ENCODE measurements around the gene CAND1. TPM values are rescaled to one million over a fixed set of nuclear protein-coding genes. Genes with fewer than 3 reads are reported as not detected.

The CAND1 gene
- total RNA-seq, 1 experiment from 2014 or later = 236 TPM

DNA sequence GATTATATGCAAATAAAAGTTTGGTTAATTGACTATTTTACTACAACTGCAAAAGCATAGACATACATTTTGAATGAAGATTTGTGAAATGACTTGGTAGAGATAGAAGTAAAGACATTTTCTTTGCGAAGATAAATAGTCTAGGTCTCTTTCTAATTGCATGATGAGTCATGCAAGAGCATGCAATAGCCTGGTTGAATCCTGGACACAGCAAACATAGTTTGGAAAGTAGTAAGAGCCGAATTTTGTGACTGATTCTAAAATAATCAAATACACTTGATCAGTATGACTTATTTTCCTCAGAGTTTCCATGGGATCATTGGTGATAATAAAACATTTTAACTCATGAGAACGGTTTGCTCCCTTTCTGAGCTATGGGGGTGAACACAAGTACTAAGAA is 27.7 kb upstream of the CAND1 start:
- ChIA-PET POLR2A (no interaction called here), CTCF (interaction anchor here (1.2 kb wide), 1 partner anchor 113 kb away, joined by 3 read pairs; no protein-coding TSS in a partner anchor)
- Mint-ChIP-seq H3K27me3 (ENCODE audit: low read depth) (no peaks in the 10 kb centered on the region), H3K9me3 (no peaks in the 10 kb centered on the region), H3K4me3 (no peak overlapping the region), H3K27ac (no peak overlapping the region), H3K36me3 (no peaks in the 10 kb centered on the region), H3K4me1 (peaks cover 8% of the 10 kb centered on the region)
- ATAC-seq (no peak), DNase-seq (ENCODE audit: low spot score) (no peak)
- TF ChIP-seq, protein P1, sequence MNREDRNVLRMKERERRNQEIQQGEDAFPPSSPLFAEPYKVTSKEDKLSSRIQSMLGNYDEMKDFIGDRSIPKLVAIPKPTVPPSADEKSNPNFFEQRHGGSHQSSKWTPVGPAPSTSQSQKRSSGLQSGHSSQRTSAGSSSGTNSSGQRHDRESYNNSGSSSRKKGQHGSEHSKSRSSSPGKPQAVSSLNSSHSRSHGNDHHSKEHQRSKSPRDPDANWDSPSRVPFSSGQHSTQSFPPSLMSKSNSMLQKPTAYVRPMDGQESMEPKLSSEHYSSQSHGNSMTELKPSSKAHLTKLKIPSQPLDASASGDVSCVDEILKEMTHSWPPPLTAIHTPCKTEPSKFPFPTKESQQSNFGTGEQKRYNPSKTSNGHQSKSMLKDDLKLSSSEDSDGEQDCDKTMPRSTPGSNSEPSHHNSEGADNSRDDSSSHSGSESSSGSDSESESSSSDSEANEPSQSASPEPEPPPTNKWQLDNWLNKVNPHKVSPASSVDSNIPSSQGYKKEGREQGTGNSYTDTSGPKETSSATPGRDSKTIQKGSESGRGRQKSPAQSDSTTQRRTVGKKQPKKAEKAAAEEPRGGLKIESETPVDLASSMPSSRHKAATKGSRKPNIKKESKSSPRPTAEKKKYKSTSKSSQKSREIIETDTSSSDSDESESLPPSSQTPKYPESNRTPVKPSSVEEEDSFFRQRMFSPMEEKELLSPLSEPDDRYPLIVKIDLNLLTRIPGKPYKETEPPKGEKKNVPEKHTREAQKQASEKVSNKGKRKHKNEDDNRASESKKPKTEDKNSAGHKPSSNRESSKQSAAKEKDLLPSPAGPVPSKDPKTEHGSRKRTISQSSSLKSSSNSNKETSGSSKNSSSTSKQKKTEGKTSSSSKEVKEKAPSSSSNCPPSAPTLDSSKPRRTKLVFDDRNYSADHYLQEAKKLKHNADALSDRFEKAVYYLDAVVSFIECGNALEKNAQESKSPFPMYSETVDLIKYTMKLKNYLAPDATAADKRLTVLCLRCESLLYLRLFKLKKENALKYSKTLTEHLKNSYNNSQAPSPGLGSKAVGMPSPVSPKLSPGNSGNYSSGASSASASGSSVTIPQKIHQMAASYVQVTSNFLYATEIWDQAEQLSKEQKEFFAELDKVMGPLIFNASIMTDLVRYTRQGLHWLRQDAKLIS (CRISPR knock-in tag; IDR thresholded peaks at IDR 0.05; ENCODE audit: borderline replicate concordance) = no peak
- TF ChIP-seq CREB1 (CRISPR knock-in tag; IDR thresholded peaks at IDR 0.05) (no peak), PRRX2 (CRISPR knock-in tag; IDR thresholded peaks at IDR 0.05) (no peak), ZNF232 (CRISPR knock-in tag; IDR thresholded peaks at IDR 0.05) (no peak), ZBTB21 (CRISPR knock-in tag; IDR thresholded peaks at IDR 0.05; ENCODE audit: borderline replicate concordance) (no peak)
- TF ChIP-seq, protein P2, sequence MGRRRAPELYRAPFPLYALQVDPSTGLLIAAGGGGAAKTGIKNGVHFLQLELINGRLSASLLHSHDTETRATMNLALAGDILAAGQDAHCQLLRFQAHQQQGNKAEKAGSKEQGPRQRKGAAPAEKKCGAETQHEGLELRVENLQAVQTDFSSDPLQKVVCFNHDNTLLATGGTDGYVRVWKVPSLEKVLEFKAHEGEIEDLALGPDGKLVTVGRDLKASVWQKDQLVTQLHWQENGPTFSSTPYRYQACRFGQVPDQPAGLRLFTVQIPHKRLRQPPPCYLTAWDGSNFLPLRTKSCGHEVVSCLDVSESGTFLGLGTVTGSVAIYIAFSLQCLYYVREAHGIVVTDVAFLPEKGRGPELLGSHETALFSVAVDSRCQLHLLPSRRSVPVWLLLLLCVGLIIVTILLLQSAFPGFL (CRISPR knock-in tag; IDR thresholded peaks at IDR 0.05; ENCODE audit: borderline replicate concordance) = no peak
- TF ChIP-seq, protein P3, sequence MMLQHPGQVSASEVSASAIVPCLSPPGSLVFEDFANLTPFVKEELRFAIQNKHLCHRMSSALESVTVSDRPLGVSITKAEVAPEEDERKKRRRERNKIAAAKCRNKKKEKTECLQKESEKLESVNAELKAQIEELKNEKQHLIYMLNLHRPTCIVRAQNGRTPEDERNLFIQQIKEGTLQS (CRISPR knock-in tag; conservative IDR thresholded peaks at IDR 0.05) = no peak
- TF ChIP-seq, protein P4, sequence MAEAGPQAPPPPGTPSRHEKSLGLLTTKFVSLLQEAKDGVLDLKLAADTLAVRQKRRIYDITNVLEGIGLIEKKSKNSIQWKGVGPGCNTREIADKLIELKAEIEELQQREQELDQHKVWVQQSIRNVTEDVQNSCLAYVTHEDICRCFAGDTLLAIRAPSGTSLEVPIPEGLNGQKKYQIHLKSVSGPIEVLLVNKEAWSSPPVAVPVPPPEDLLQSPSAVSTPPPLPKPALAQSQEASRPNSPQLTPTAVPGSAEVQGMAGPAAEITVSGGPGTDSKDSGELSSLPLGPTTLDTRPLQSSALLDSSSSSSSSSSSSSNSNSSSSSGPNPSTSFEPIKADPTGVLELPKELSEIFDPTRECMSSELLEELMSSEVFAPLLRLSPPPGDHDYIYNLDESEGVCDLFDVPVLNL (CRISPR knock-in tag; IDR thresholded peaks at IDR 0.05; ENCODE audit: borderline replicate concordance, low read depth) = no peak
- TF ChIP-seq, protein P5, sequence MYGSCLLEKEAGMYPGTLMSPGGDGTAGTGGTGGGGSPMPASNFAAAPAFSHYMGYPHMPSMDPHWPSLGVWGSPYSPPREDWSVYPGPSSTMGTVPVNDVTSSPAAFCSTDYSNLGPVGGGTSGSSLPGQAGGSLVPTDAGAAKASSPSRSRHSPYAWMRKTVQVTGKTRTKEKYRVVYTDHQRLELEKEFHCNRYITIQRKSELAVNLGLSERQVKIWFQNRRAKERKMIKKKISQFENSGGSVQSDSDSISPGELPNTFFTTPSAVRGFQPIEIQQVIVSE (CRISPR knock-in tag; IDR thresholded peaks at IDR 0.05; ENCODE audit: borderline replicate concordance) = no peak
- TF ChIP-seq, protein P6, sequence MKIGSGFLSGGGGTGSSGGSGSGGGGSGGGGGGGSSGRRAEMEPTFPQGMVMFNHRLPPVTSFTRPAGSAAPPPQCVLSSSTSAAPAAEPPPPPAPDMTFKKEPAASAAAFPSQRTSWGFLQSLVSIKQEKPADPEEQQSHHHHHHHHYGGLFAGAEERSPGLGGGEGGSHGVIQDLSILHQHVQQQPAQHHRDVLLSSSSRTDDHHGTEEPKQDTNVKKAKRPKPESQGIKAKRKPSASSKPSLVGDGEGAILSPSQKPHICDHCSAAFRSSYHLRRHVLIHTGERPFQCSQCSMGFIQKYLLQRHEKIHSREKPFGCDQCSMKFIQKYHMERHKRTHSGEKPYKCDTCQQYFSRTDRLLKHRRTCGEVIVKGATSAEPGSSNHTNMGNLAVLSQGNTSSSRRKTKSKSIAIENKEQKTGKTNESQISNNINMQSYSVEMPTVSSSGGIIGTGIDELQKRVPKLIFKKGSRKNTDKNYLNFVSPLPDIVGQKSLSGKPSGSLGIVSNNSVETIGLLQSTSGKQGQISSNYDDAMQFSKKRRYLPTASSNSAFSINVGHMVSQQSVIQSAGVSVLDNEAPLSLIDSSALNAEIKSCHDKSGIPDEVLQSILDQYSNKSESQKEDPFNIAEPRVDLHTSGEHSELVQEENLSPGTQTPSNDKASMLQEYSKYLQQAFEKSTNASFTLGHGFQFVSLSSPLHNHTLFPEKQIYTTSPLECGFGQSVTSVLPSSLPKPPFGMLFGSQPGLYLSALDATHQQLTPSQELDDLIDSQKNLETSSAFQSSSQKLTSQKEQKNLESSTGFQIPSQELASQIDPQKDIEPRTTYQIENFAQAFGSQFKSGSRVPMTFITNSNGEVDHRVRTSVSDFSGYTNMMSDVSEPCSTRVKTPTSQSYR (CRISPR knock-in tag; IDR thresholded peaks at IDR 0.05) = no peak
- TF ChIP-seq, protein P7, sequence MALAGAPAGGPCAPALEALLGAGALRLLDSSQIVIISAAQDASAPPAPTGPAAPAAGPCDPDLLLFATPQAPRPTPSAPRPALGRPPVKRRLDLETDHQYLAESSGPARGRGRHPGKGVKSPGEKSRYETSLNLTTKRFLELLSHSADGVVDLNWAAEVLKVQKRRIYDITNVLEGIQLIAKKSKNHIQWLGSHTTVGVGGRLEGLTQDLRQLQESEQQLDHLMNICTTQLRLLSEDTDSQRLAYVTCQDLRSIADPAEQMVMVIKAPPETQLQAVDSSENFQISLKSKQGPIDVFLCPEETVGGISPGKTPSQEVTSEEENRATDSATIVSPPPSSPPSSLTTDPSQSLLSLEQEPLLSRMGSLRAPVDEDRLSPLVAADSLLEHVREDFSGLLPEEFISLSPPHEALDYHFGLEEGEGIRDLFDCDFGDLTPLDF (CRISPR knock-in tag; IDR thresholded peaks at IDR 0.05) = no peak

DNA sequence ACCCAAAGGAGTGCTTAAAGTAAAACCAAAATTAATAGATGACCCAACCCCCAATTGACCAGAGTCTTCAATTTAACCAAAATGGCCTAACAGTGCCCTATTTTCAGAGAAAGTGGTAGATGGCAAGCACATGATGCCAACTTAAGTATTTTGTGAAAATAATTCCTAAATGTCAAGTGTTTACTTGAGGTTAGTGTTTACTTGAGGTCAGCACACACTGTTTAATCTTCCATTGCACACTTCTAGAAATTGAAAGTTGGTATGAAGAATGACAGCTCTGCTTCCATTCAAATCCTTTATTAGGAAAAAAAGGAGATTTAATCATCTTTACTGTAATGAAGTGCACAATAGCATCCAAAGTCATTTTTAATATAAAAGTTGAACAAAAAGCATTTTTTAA is 25.9 kb upstream of the CAND1 start:
- DNase-seq (ENCODE audit: low spot score) = no peak
- no peak overlapping the region for H3K27ac Mint-ChIP-seq
- no peaks in the 10 kb centered on the region for H3K9me3 Mint-ChIP-seq
- H3K36me3 Mint-ChIP-seq = no peaks in the 10 kb centered on the region
- no peak for ATAC-seq
- CTCF ChIA-PET = no interaction called here
- H3K4me1 Mint-ChIP-seq = no peaks in the 10 kb centered on the region
- H3K4me3 Mint-ChIP-seq = no peak overlapping the region
- POLR2A ChIA-PET = no interaction called here
- peaks cover 4% of the 10 kb centered on the region; the same call in 1 of the 2 replicates for H3K27me3 Mint-ChIP-seq (ENCODE audit: low read depth)
- TF ChIP-seq ESRRA (CRISPR knock-in tag; IDR thresholded peaks at IDR 0.05; ENCODE audit: borderline replicate concordance) (no peak), ZNF232 (CRISPR knock-in tag; IDR thresholded peaks at IDR 0.05) (no peak), ETV6 (CRISPR knock-in tag; IDR thresholded peaks at IDR 0.05) (no peak), ZNF121 (CRISPR knock-in tag; IDR thresholded peaks at IDR 0.05) (no peak), GRHL2 (CRISPR knock-in tag; IDR thresholded peaks at IDR 0.05; ENCODE audit: insufficient replicate concordance, severe bottlenecking) (no peak), NFYB (CRISPR knock-in tag; conservative IDR thresholded peaks at IDR 0.05; ENCODE audit: low read depth) (no peak)
- TF ChIP-seq, protein P8, sequence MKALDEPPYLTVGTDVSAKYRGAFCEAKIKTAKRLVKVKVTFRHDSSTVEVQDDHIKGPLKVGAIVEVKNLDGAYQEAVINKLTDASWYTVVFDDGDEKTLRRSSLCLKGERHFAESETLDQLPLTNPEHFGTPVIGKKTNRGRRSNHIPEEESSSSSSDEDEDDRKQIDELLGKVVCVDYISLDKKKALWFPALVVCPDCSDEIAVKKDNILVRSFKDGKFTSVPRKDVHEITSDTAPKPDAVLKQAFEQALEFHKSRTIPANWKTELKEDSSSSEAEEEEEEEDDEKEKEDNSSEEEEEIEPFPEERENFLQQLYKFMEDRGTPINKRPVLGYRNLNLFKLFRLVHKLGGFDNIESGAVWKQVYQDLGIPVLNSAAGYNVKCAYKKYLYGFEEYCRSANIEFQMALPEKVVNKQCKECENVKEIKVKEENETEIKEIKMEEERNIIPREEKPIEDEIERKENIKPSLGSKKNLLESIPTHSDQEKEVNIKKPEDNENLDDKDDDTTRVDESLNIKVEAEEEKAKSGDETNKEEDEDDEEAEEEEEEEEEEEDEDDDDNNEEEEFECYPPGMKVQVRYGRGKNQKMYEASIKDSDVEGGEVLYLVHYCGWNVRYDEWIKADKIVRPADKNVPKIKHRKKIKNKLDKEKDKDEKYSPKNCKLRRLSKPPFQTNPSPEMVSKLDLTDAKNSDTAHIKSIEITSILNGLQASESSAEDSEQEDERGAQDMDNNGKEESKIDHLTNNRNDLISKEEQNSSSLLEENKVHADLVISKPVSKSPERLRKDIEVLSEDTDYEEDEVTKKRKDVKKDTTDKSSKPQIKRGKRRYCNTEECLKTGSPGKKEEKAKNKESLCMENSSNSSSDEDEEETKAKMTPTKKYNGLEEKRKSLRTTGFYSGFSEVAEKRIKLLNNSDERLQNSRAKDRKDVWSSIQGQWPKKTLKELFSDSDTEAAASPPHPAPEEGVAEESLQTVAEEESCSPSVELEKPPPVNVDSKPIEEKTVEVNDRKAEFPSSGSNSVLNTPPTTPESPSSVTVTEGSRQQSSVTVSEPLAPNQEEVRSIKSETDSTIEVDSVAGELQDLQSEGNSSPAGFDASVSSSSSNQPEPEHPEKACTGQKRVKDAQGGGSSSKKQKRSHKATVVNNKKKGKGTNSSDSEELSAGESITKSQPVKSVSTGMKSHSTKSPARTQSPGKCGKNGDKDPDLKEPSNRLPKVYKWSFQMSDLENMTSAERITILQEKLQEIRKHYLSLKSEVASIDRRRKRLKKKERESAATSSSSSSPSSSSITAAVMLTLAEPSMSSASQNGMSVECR (CRISPR knock-in tag; IDR thresholded peaks at IDR 0.05; ENCODE audit: borderline replicate concordance) = no peak
- TF ChIP-seq, protein P7 (CRISPR knock-in tag; IDR thresholded peaks at IDR 0.05) = no peak

All from WTC11 (cell line).